B cell (primary cell): Measurements from ENCODE around the gene KCNN1.

Source experiments
- EZH2 ChIP-seq: IDR thresholded peaks from 2 replicates; pipeline ENCODE4 v1.6.1; 2012; ENCODE audit warnings: borderline replicate concordance, low read depth, mild to moderate bottlenecking, moderate library complexity, low read length; ENCODE audit not compliant: insufficient read depth, poor library complexity, severe bottlenecking
- TF ChIP-seq, protein P1 (sequence below): fragments of 200-600 bp; IDR thresholded peaks from one replicate; pipeline ENCODE4 v1.8.0; 2022; ENCODE audit warnings: antibody characterized with exemption, mild to moderate bottlenecking

DNA sequence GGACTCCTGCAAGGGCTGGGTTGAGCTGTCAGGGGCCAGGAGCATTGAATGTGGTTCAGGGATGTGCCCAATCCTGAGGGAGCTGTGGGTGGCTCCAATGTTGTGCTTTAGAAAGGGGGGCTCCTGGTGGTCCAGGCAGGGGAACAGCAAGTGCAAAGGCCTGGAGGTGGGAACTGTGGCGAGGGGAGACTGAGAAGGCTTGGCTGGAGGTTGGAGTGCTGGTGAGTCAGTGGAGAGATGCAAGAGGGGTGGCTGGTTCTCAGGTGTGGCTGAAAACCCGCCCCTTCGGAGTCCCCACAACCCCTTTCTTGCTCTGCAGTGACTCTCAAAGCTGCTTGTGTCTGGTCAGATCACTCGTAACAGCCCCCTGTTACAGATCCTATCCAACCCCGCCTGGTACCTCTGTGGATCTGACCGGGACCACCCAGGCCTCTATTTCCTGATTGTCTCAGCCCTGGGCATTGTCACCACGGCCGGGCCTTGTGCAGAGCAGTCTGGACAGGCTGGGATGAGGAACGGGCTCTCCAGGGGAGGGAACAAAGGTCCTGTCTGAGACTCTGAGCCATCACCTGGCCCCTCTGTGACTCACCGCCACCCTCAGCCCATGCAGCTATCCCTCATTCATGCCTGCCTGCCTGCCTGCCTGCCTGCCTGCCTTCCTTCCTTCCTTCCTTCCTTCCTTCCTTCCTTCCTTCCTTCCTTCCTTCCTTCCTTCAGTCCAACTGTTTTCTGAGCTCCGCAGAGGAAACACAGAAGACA, 1.4 kb upstream of the KCNN1 start:
- no peak for TF ChIP-seq EZH2
- TF ChIP-seq, protein P1, sequence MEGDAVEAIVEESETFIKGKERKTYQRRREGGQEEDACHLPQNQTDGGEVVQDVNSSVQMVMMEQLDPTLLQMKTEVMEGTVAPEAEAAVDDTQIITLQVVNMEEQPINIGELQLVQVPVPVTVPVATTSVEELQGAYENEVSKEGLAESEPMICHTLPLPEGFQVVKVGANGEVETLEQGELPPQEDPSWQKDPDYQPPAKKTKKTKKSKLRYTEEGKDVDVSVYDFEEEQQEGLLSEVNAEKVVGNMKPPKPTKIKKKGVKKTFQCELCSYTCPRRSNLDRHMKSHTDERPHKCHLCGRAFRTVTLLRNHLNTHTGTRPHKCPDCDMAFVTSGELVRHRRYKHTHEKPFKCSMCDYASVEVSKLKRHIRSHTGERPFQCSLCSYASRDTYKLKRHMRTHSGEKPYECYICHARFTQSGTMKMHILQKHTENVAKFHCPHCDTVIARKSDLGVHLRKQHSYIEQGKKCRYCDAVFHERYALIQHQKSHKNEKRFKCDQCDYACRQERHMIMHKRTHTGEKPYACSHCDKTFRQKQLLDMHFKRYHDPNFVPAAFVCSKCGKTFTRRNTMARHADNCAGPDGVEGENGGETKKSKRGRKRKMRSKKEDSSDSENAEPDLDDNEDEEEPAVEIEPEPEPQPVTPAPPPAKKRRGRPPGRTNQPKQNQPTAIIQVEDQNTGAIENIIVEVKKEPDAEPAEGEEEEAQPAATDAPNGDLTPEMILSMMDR = no peak
